ENCODE measurements around the gene PLA2G2F.
"Not testable (repeated sequence)": the region's sequence is repeated elsewhere in the genome, so short reads cannot be mapped to it uniquely, and the experiment has no call there.

PLA2G2F gene

DNA sequence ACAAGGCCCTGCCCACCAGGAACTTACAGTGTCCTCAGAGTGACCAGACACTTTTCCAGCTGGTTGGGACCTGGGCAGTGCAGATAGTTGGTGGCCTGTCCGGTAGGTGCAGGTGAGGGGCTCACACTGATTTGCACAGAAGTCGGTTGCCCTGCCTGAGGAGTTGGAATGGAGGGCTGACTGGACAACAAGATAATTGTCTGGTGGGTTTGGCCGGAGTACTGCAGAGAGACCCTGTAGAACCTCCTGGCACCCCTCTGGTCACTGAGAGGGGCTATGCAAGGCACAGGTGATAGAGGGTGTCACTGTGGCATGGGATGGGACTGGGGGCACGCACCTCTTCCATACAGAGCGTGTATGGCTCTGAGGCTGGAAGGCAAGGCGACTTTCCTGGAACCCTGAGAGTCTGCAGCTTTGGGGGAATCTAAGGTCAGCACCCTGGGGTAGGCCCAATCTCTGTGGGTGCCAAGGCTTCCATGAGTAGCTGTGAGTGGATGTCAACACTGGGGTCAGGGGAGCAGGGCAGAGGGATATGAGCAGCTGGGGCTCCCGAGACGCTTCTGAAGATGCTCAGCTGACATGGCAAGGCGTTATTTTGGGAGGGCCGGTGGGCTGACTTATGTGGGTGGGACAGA lies 12.2 kb upstream of the PLA2G2F start:
- TF ChIP-seq EZH2phosphoT487 (IDR thresholded peaks at IDR 0.05; ENCODE audit: borderline replicate concordance, low read length): no peak
- TF ChIP-seq, protein P1, sequence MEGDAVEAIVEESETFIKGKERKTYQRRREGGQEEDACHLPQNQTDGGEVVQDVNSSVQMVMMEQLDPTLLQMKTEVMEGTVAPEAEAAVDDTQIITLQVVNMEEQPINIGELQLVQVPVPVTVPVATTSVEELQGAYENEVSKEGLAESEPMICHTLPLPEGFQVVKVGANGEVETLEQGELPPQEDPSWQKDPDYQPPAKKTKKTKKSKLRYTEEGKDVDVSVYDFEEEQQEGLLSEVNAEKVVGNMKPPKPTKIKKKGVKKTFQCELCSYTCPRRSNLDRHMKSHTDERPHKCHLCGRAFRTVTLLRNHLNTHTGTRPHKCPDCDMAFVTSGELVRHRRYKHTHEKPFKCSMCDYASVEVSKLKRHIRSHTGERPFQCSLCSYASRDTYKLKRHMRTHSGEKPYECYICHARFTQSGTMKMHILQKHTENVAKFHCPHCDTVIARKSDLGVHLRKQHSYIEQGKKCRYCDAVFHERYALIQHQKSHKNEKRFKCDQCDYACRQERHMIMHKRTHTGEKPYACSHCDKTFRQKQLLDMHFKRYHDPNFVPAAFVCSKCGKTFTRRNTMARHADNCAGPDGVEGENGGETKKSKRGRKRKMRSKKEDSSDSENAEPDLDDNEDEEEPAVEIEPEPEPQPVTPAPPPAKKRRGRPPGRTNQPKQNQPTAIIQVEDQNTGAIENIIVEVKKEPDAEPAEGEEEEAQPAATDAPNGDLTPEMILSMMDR (IDR thresholded peaks at IDR 0.05; ENCODE audit: low read depth, low read length, poor library complexity, severe bottlenecking): no peak
- peaks cover 17% of the 10 kb centered on the region for H3K27me3 ChIP-seq (ENCODE audit: control insufficient read depth, low read length)
- H3K27ac ChIP-seq (ENCODE audit: low read depth, low read length): no peak overlapping the region
- no peaks in the 10 kb centered on the region for H3K9me3 ChIP-seq (ENCODE audit: control insufficient read depth, insufficient read depth, low read length)
- no peak overlapping the region for H3K4me2 ChIP-seq (ENCODE audit: low read length)
- H3K9me2 ChIP-seq (replicated peaks; ENCODE audit: control insufficient read depth, low read length): no peaks in the 10 kb centered on the region
- no peaks in the 10 kb centered on the region for H3K4me1 ChIP-seq (ENCODE audit: control insufficient read depth, low read length)
- H3K79me2 ChIP-seq (ENCODE audit: control insufficient read depth, low read length): no peaks in the 10 kb centered on the region
- H3K36me3 ChIP-seq (ENCODE audit: control insufficient read depth, low read length): no peaks in the 10 kb centered on the region
- H3K4me3 ChIP-seq (ENCODE audit: low read length): no peak overlapping the region
- H4K20me1 ChIP-seq (ENCODE audit: control insufficient read depth, insufficient read depth, low read depth, low read length): no peaks in the 10 kb centered on the region
- no peaks in the 10 kb centered on the region for H3F3A ChIP-seq (ENCODE audit: control insufficient read depth, insufficient read depth)

DNA sequence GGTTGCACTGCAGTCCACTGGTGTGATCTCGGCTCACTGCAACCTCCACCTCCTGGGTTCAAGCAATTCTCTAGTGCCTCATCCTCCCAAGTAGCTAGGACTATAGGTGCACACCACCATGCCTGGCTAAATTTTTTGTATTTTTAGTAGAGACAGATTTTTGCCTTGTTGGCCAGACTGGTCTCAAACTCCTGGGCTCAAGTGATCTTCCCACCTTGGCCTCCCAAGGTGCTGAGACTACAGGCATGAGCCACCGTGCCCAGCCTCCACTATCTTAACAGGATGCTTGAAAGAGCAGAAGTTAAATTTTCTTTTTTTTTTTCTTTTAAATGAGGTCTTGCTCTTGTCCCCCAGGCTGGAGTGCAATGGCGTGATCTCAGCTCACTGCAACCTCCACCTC lies 8.6 kb upstream of the PLA2G2F start:
- not testable (repeated sequence) for H3K9me2 ChIP-seq (replicated peaks; ENCODE audit: control insufficient read depth, low read length); H3F3A ChIP-seq (ENCODE audit: control insufficient read depth, insufficient read depth); H3K79me2 ChIP-seq (ENCODE audit: control insufficient read depth, low read length); H3K36me3 ChIP-seq (ENCODE audit: control insufficient read depth, low read length); H4K20me1 ChIP-seq (ENCODE audit: control insufficient read depth, insufficient read depth, low read depth, low read length); H3K4me2 ChIP-seq (ENCODE audit: low read length); H3K9me3 ChIP-seq (ENCODE audit: control insufficient read depth, insufficient read depth, low read length); H3K4me1 ChIP-seq (ENCODE audit: control insufficient read depth, low read length); H3K4me3 ChIP-seq (ENCODE audit: low read length); H3K27ac ChIP-seq (ENCODE audit: low read depth, low read length); H3K27me3 ChIP-seq (ENCODE audit: control insufficient read depth, low read length)

DNA sequence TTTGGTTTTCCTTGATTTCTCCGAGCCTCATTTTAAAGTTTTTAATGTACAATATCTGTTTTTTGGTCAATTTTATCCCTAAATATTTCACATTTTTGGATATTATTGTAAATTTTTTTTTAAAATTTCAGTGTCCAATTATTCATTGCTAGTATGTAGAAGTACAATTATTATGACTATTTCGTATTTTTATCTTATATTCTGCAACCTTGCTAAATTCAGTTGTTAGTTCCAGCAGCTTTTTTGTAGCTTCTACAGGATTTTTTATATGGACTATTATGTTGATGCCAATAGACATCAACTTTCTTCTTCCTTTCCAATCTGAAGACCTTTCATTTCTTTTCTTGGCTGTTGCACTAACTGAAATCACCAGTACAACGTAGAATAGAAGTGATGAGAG lies 4.1 kb upstream of the PLA2G2F start:
- Histone ChIP-seq H3K9me3 (ENCODE audit: control insufficient read depth, insufficient read depth, low read length) (no peaks in the 10 kb centered on the region), H3K4me3 (ENCODE audit: low read length) (no peak overlapping the region), H4K20me1 (ENCODE audit: control insufficient read depth, insufficient read depth, low read depth, low read length) (no peaks in the 10 kb centered on the region), H3K79me2 (ENCODE audit: control insufficient read depth, low read length) (no peaks in the 10 kb centered on the region), H3K36me3 (ENCODE audit: control insufficient read depth, low read length) (no peaks in the 10 kb centered on the region), H3K4me1 (ENCODE audit: control insufficient read depth, low read length) (no peaks in the 10 kb centered on the region), H3K4me2 (ENCODE audit: low read length) (no peak overlapping the region), H3K27ac (ENCODE audit: low read depth, low read length) (no peak overlapping the region), H3K9me2 (replicated peaks; ENCODE audit: control insufficient read depth, low read length) (no peaks in the 10 kb centered on the region), H3F3A (ENCODE audit: control insufficient read depth, insufficient read depth) (no peaks in the 10 kb centered on the region), H3K27me3 (ENCODE audit: control insufficient read depth, low read length) (no peaks in the 10 kb centered on the region)
- TF ChIP-seq, protein P1 (IDR thresholded peaks at IDR 0.05; ENCODE audit: low read depth, low read length, poor library complexity, severe bottlenecking): no peak
- TF ChIP-seq EZH2phosphoT487 (IDR thresholded peaks at IDR 0.05; ENCODE audit: borderline replicate concordance, low read length): no peak

DNA sequence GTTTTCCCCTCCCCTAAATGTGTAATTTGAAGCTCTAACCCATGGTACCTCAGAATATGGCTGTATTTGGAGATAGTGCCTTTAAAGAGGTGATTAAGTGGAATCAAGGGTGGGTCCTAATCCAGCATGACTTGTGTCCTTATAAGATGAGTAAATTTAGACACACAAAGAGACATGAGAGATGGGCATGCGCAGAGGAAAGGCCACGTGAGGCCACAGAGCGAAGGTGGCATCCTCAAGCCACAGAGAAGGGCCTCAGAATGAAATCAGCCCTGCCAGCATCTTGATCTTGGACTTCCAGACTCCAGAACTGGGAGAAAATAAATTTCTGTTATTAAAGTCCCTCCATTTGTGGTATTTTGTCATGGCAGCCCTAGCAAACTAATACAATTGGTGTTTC lies 2.9 kb upstream of the PLA2G2F start:
- H3K27ac ChIP-seq (ENCODE audit: low read depth, low read length): no peak overlapping the region
- H3K79me2 ChIP-seq (ENCODE audit: control insufficient read depth, low read length): no peaks in the 10 kb centered on the region
- TF ChIP-seq, protein P1 (IDR thresholded peaks at IDR 0.05; ENCODE audit: low read depth, low read length, poor library complexity, severe bottlenecking): no peak
- no peak for TF ChIP-seq EZH2phosphoT487 (IDR thresholded peaks at IDR 0.05; ENCODE audit: borderline replicate concordance, low read length)
- no peak overlapping the region for H3K4me2 ChIP-seq (ENCODE audit: low read length)
- no peaks in the 10 kb centered on the region for H3K36me3 ChIP-seq (ENCODE audit: control insufficient read depth, low read length)
- H4K20me1 ChIP-seq (ENCODE audit: control insufficient read depth, insufficient read depth, low read depth, low read length): no peaks in the 10 kb centered on the region
- H3K4me1 ChIP-seq (ENCODE audit: control insufficient read depth, low read length): no peaks in the 10 kb centered on the region
- H3K9me2 ChIP-seq (replicated peaks; ENCODE audit: control insufficient read depth, low read length): no peaks in the 10 kb centered on the region
- H3K4me3 ChIP-seq (ENCODE audit: low read length): no peak overlapping the region
- no peaks in the 10 kb centered on the region for H3F3A ChIP-seq (ENCODE audit: control insufficient read depth, insufficient read depth)
- no peaks in the 10 kb centered on the region for H3K9me3 ChIP-seq (ENCODE audit: control insufficient read depth, insufficient read depth, low read length)
- no peaks in the 10 kb centered on the region for H3K27me3 ChIP-seq (ENCODE audit: control insufficient read depth, low read length)
